Measurements from ENCODE around the gene SLIT3. TPM values are rescaled to one million over a fixed set of nuclear protein-coding genes. Genes with fewer than 3 reads are reported as not detected.

SLIT3 gene
- total RNA-seq, 6 experiments from 2014 or later: 0.31 to 1.2 (median 0.65) TPM

DNA sequence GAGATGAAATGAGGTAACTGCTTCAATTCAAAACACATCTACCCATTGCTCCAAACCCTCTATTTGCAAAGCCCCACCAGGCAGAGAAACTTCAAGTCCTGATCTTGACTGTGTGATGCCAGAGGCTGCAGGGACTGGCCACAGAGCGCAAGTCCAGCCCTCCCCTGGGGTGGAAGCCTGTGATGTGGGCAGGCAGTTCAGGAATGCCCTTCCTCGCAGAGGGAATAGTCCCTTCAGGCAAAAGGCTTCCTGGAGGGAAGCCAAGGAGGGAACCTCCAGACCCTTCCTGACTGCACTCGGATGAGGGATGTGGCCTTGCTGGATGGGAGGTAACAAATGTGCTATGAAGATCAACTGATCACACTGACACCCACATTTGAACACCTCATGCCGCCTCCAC lies 131.2 kb downstream of the SLIT3 start:
- no peak for TF ChIP-seq POLR2A (IDR thresholded peaks at IDR 0.05)
- TF ChIP-seq, protein P1, sequence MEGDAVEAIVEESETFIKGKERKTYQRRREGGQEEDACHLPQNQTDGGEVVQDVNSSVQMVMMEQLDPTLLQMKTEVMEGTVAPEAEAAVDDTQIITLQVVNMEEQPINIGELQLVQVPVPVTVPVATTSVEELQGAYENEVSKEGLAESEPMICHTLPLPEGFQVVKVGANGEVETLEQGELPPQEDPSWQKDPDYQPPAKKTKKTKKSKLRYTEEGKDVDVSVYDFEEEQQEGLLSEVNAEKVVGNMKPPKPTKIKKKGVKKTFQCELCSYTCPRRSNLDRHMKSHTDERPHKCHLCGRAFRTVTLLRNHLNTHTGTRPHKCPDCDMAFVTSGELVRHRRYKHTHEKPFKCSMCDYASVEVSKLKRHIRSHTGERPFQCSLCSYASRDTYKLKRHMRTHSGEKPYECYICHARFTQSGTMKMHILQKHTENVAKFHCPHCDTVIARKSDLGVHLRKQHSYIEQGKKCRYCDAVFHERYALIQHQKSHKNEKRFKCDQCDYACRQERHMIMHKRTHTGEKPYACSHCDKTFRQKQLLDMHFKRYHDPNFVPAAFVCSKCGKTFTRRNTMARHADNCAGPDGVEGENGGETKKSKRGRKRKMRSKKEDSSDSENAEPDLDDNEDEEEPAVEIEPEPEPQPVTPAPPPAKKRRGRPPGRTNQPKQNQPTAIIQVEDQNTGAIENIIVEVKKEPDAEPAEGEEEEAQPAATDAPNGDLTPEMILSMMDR (IDR thresholded peaks at IDR 0.05): no peak
- intact Hi-C loops (cut with DNase I): no loop called here
- Histone ChIP-seq H3K4me3 (no peak overlapping the region), H3K27ac (no peak overlapping the region), H3K4me1 (no peaks in the 10 kb centered on the region), H3K27me3 (no peaks in the 10 kb centered on the region), H3K36me3 (no peaks in the 10 kb centered on the region), H3K9me3 (no peaks in the 10 kb centered on the region)
- ATAC-seq: no peak
- no peak for DNase-seq
- WGBS (ENCODE audit: insufficient coverage, low coverage, low lambda C conversion rate, missing lambda C conversion rate): 80% methylated on average over 1 of the region's 4 CpGs

DNA sequence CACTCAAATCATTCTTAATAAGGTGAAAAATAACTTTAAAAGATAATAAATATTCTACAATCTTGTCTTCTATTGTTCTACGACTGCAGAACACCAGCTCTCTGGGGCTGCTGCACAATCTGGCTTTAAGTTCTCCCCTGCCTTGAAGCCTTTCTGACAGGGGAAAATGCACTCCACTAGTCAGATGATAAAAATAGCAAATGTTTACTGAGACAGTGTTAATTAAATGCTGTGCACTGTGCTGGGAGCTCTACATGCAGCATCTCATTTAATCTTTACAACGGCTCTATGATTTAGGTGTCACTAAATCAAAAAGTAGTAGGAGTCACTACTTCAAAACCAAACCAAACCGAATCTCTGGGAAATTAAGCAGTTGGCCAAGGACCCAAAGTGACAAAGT lies 132.7 kb downstream of the SLIT3 start:
- Histone ChIP-seq H3K27me3 (no peaks in the 10 kb centered on the region), H3K9me3 (no peaks in the 10 kb centered on the region), H3K36me3 (no peaks in the 10 kb centered on the region), H3K27ac (no peak overlapping the region), H3K4me1 (no peaks in the 10 kb centered on the region), H3K4me3 (no peak overlapping the region)
- 64% methylated on average over 3 of the region's 3 CpGs for WGBS (ENCODE audit: insufficient coverage, low coverage, low lambda C conversion rate, missing lambda C conversion rate)
- TF ChIP-seq POLR2A (IDR thresholded peaks at IDR 0.05): no peak
- TF ChIP-seq, protein P1 (IDR thresholded peaks at IDR 0.05): no peak
- intact Hi-C loops (cut with DNase I): no loop called here
- ATAC-seq (no peak), DNase-seq (no peak)

DNA sequence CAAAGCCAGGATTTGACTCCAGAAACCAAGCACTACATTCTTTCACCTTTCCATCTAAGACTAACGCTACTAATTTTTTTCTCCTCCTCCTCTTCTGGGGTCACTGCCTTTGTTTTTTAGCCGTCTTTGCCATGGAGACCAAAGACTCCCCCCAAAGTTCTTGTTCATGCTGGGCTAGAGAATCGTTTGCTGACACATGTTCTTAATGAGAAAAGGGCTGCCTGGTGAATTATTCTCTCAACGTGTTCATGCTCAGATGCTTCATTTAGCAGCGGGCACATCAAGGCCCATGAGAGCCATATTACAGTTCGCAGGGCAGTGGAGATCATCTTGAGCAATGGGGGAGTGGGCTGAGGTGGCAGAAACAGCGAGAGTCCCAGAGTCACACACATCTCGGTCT lies 134.9 kb downstream of the SLIT3 start:
- 43% methylated on average over 8 of the region's 8 CpGs for WGBS (ENCODE audit: insufficient coverage, low coverage, low lambda C conversion rate, missing lambda C conversion rate)
- no peak overlapping the region for H3K27ac ChIP-seq
- no peak for ATAC-seq
- H3K4me3 ChIP-seq: no peak overlapping the region
- TF ChIP-seq POLR2A (IDR thresholded peaks at IDR 0.05): no peak
- TF ChIP-seq, protein P1 (IDR thresholded peaks at IDR 0.05): no peak
- no peaks in the 10 kb centered on the region for H3K27me3 ChIP-seq
- intact Hi-C loops (cut with DNase I): no loop called here
- no peaks in the 10 kb centered on the region for H3K4me1 ChIP-seq
- no peaks in the 10 kb centered on the region for H3K9me3 ChIP-seq
- no peak for DNase-seq
- no peaks in the 10 kb centered on the region for H3K36me3 ChIP-seq

DNA sequence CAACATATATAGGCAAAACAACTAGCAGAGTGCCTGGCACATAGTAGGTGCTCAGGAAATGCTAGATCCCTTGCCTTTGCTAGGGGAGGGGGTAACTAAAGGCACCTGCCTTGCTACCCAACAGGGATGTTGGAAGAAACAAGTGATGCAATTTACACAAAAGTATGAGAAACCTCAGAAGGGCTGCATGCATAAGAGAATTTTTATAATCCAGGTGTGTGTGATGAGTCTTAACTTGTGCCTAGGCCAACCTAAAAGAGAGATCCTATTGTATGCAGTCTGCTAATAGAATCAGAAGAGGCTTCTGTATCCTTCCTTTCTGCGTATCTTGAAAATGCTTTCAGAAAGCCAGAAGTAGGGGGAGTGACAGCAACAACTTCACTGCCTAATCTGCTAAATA lies 135.9 kb downstream of the SLIT3 start:
- H3K36me3 ChIP-seq: no peaks in the 10 kb centered on the region
- no peak for TF ChIP-seq POLR2A (IDR thresholded peaks at IDR 0.05)
- TF ChIP-seq, protein P1 (IDR thresholded peaks at IDR 0.05): no peak
- WGBS (ENCODE audit: insufficient coverage, low coverage, low lambda C conversion rate, missing lambda C conversion rate): 75% methylated on average over 1 of the region's 1 CpG
- no peak overlapping the region for H3K27ac ChIP-seq
- no peaks in the 10 kb centered on the region for H3K27me3 ChIP-seq
- DNase-seq (no peak), ATAC-seq (no peak)
- H3K4me3 ChIP-seq: no peak overlapping the region
- intact Hi-C loops (cut with DNase I): no loop called here
- no peaks in the 10 kb centered on the region for H3K4me1 ChIP-seq
- H3K9me3 ChIP-seq: no peaks in the 10 kb centered on the region

DNA sequence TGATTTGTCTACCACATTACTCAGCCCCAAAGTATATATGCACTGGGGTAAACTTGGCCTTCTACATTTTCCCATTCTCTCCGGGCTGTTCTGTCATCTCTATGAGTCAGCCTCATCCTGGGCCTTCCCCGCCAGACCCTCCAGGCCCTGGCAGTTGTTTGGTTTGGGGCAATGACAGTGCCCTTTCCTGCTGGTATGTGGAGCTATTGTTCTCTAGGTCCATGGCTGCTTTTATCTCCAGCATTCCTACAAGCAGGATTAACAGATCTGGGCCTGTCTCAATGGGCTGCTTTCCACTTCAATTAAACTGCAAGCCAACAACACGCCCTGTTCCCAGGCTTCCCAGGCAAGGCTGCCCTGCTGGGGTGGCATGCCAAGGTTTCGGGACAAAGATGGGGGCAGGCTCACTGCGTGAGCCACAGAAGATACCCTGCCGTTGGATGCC lies 136.4 kb downstream of the SLIT3 start:
- Histone ChIP-seq H3K36me3 (no peaks in the 10 kb centered on the region), H3K27me3 (no peaks in the 10 kb centered on the region), H3K27ac (no peak overlapping the region), H3K4me3 (no peak overlapping the region), H3K4me1 (no peaks in the 10 kb centered on the region), H3K9me3 (no peaks in the 10 kb centered on the region)
- intact Hi-C loops (cut with DNase I): no loop called here
- no peak for TF ChIP-seq POLR2A (IDR thresholded peaks at IDR 0.05)
- TF ChIP-seq, protein P1 (IDR thresholded peaks at IDR 0.05): no peak
- WGBS (ENCODE audit: insufficient coverage, low coverage, low lambda C conversion rate, missing lambda C conversion rate): 46% methylated on average over 5 of the region's 6 CpGs
- ATAC-seq (no peak), DNase-seq (no peak)

Measured in right lobe of liver (tissue), 6 donors.